ENCODE measurements around the gene MRTFA. TPM values are rescaled to one million over a fixed set of nuclear protein-coding genes. Genes with fewer than 3 reads are reported as not detected.

MRTFA gene
- total RNA-seq, 3 donors from 2014 or later (not counting 1 experiment from before 2014, with no cell fraction given): 81.8 to 91.9 (median 83.5) TPM

GRCh38 chr22:40610329-40610850, 26.1 kb downstream of the MRTFA start:
- H3K4me1 Mint-ChIP-seq: peaks cover 51 to 54% of the 10 kb centered on the region in 2 donors
- no peak overlapping the region for H3K4me3 ChIP-seq (ENCODE audit: low read length)
- no peaks in the 10 kb centered on the region for H3K27me3 Mint-ChIP-seq (ENCODE audit: low read depth in 2 of 2)
- no peak overlapping the region for H3K4me3 Mint-ChIP-seq
- H3K27me3 ChIP-seq (ENCODE audit: control insufficient read depth, insufficient read depth, low read length): no peaks in the 10 kb centered on the region
- H3K27ac ChIP-seq (ENCODE audit: low read length): no peak overlapping the region
- H3K9me3 ChIP-seq (ENCODE audit: control insufficient read depth, insufficient read depth, low read length): no peaks in the 10 kb centered on the region
- no peaks in the 10 kb centered on the region for H3K36me3 Mint-ChIP-seq
- no peaks in the 10 kb centered on the region for H3K36me3 ChIP-seq (ENCODE audit: control insufficient read depth, insufficient read depth, low read length)
- intact Hi-C loops (cut with micrococcal nuclease): no loop called here
- no peak for ATAC-seq
- H3K4me1 ChIP-seq (ENCODE audit: control insufficient read depth, insufficient read depth, low read length): no peaks in the 10 kb centered on the region
- no peaks in the 10 kb centered on the region for H3K9me3 Mint-ChIP-seq
- no peak for TF ChIP-seq CTCF (IDR thresholded peaks at IDR 0.05)
- no peak overlapping the region for H3K27ac Mint-ChIP-seq
- WGBS (ENCODE audit: insufficient coverage): no CpG with 5 or more reads among the region's 1 CpG
- no peak for DNase-seq

GRCh38 chr22:40609216-40609615, 27.3 kb downstream of the MRTFA start:
- H3K27ac Mint-ChIP-seq: no peak overlapping the region
- H3K4me1 Mint-ChIP-seq: peaks cover 55 to 59% of the 10 kb centered on the region in 2 donors
- no peak overlapping the region for H3K4me3 Mint-ChIP-seq
- no peak for DNase-seq
- Histone ChIP-seq H3K36me3 (ENCODE audit: control insufficient read depth, insufficient read depth, low read length) (no peaks in the 10 kb centered on the region), H3K9me3 (ENCODE audit: control insufficient read depth, insufficient read depth, low read length) (no peaks in the 10 kb centered on the region), H3K4me1 (ENCODE audit: control insufficient read depth, insufficient read depth, low read length) (no peaks in the 10 kb centered on the region), H3K27me3 (ENCODE audit: control insufficient read depth, insufficient read depth, low read length) (no peaks in the 10 kb centered on the region), H3K4me3 (ENCODE audit: low read length) (no peak overlapping the region), H3K27ac (ENCODE audit: low read length) (no peak overlapping the region)
- TF ChIP-seq CTCF (IDR thresholded peaks at IDR 0.05): no peak
- intact Hi-C loops (cut with micrococcal nuclease): no loop called here
- no peaks in the 10 kb centered on the region for H3K36me3 Mint-ChIP-seq
- H3K9me3 Mint-ChIP-seq: no peaks in the 10 kb centered on the region
- ATAC-seq: no peak
- no peaks in the 10 kb centered on the region for H3K27me3 Mint-ChIP-seq (ENCODE audit: low read depth in 2 of 2)
- WGBS (ENCODE audit: insufficient coverage): 66% methylated on average over 3 of the region's 3 CpGs

GRCh38 chr22:40607506-40607905, 29.0 kb downstream of the MRTFA start:
- Mint-ChIP-seq H3K36me3 (no peaks in the 10 kb centered on the region), H3K4me3 (no peak overlapping the region), H3K27ac (no peak overlapping the region), H3K4me1 (peaks cover 58 to 59% of the 10 kb centered on the region in 2 donors), H3K27me3 (ENCODE audit: low read depth in 2 of 2) (no peaks in the 10 kb centered on the region), H3K9me3 (no peaks in the 10 kb centered on the region)
- no peak for TF ChIP-seq CTCF (IDR thresholded peaks at IDR 0.05)
- Histone ChIP-seq H3K4me1 (ENCODE audit: control insufficient read depth, insufficient read depth, low read length) (no peaks in the 10 kb centered on the region), H3K36me3 (ENCODE audit: control insufficient read depth, insufficient read depth, low read length) (no peaks in the 10 kb centered on the region), H3K9me3 (ENCODE audit: control insufficient read depth, insufficient read depth, low read length) (no peaks in the 10 kb centered on the region), H3K27ac (ENCODE audit: low read length) (no peak overlapping the region), H3K27me3 (ENCODE audit: control insufficient read depth, insufficient read depth, low read length) (no peaks in the 10 kb centered on the region), H3K4me3 (ENCODE audit: low read length) (no peak overlapping the region)
- intact Hi-C loops (cut with micrococcal nuclease): no loop called here
- WGBS (ENCODE audit: insufficient coverage): 92% methylated on average over 1 of the region's 1 CpG
- no peak for DNase-seq
- ATAC-seq: no peak

- Mint-ChIP-seq H3K27ac (peak overlapping the region in 1 of 2 donors; percentile 26), H3K36me3 (no peaks in the 10 kb centered on the region), H3K4me3 (no peak overlapping the region), H3K9me3 (no peaks in the 10 kb centered on the region), H3K4me1 (peaks cover 56% of the 10 kb centered on the region in 2 donors), H3K27me3 (ENCODE audit: low read depth in 2 of 2) (no peaks in the 10 kb centered on the region)
- no peak for ATAC-seq
- Histone ChIP-seq H3K4me3 (ENCODE audit: low read length) (no peak overlapping the region), H3K9me3 (ENCODE audit: control insufficient read depth, insufficient read depth, low read length) (no peaks in the 10 kb centered on the region), H3K4me1 (ENCODE audit: control insufficient read depth, insufficient read depth, low read length) (no peaks in the 10 kb centered on the region), H3K27ac (ENCODE audit: low read length) (no peak overlapping the region), H3K36me3 (ENCODE audit: control insufficient read depth, insufficient read depth, low read length) (no peaks in the 10 kb centered on the region), H3K27me3 (ENCODE audit: control insufficient read depth, insufficient read depth, low read length) (no peaks in the 10 kb centered on the region)
- intact Hi-C loops (cut with micrococcal nuclease): no loop called here
- no peak for DNase-seq
- TF ChIP-seq CTCF (IDR thresholded peaks at IDR 0.05): no peak
Measured at GRCh38 chr22:40606306-40606705, 30.2 kb downstream of the MRTFA start.
